B cell (primary cell): ENCODE results near the gene GIT1. TPM values are rescaled to one million over a fixed set of nuclear protein-coding genes. Genes with fewer than 3 reads are reported as not detected.

ENCODE experiments used
- ATAC-seq: fragments of 200-7000 bp; cut with Tn5 transposase; one replicate; pipeline ENCODE4 v1.10.0; 2021; ENCODE audit warnings: low read depth, mild to moderate bottlenecking, moderate number of reproducible peaks, moderate library complexity
- CTCF ChIA-PET: fragments of 350-600 bp; sonication (Branson Sonifier 250); formaldehyde crosslinking; loops from one replicate; lab custom pipeline; 2021; ENCODE audit warnings: antibody characterized with exemption, inconsistent platforms; lab: Charles Lee
- POLR2A ChIA-PET: fragments of 350-600 bp; sonication (Branson Sonifier 250); formaldehyde crosslinking; loops from one replicate; lab custom pipeline; 2021; ENCODE audit warnings: antibody characterized with exemption; lab: Charles Lee
- DNase-seq: peaks from one replicate; pipeline ENCODE4 v3.0.0; 2013
- H2AFZ ChIP-seq: 2 replicates; pipeline ENCODE4 v1.6.1; 2012; ENCODE audit warnings: mild to moderate bottlenecking, low read depth, low read length; ENCODE audit not compliant: insufficient read depth, poor library complexity, severe bottlenecking
- H3K27ac ChIP-seq, 2 donors: 1 replicate in 1 of 2; 2 replicates in 1 of 2; pipeline ENCODE4 v1.5.1; 2012 to 2013; ENCODE audit warnings: low read length in 2 of 2, mild to moderate bottlenecking in 2 of 2, moderate library complexity in 1 of 2
- H3K27me3 ChIP-seq, 4 experiments: fragments of 200-600 bp in 1 of 4; sonication (generic) in 1 of 4; replicated peaks in 1 of 4; 1 replicate in 2 of 4; 2 replicates in 2 of 4; pipeline versions ENCODE4 v1.6.1 to v1.7.0; 2013 to 2016; ENCODE audit warnings: low read length in 3 of 4, mild to moderate bottlenecking in 2 of 4, mixed read lengths in 1 of 4, moderate library complexity in 1 of 4; ENCODE audit not compliant: insufficient read depth in 4 of 4, control insufficient read depth in 3 of 4; ENCODE audit errors: control extremely low read depth in 1 of 4
- H3K36me3 ChIP-seq, 2 experiments: replicated peaks in 1 of 2; 1 replicate in 1 of 2; 2 replicates in 1 of 2; pipeline versions ENCODE4 v1.6.1 to v1.7.1; 2013; ENCODE audit warnings: low read length in 1 of 2; ENCODE audit not compliant: insufficient read depth in 2 of 2, control insufficient read depth in 1 of 2; ENCODE audit errors: control extremely low read depth in 1 of 2, extremely low read depth in 1 of 2
- H3K4me1 ChIP-seq, 2 donors: fragments of 200-600 bp in 1 of 2; sonication (generic) in 1 of 2; 1 replicate in 1 of 2; 2 replicates in 1 of 2; pipeline versions ENCODE4 v1.5.1 to v1.6.1; 2013 to 2017; ENCODE audit warnings: low read length in 2 of 2; ENCODE audit not compliant: control insufficient read depth in 2 of 2, insufficient read depth in 2 of 2
- H3K4me2 ChIP-seq: replicated peaks from 2 replicates; pipeline ENCODE3; 2012; ENCODE audit warnings: mild to moderate bottlenecking, low read depth, low read length; ENCODE audit not compliant: poor library complexity, severe bottlenecking
- H3K4me3 ChIP-seq, 5 experiments: fragments of 200-600 bp in 1 of 5; sonication (generic) in 1 of 5; 1 replicate in 3 of 5; 2 replicates in 2 of 5; pipeline versions ENCODE4 v1.5.1 to v1.7.0; 2011 to 2016; ENCODE audit warnings: low read length in 4 of 5, mild to moderate bottlenecking in 4 of 5, low read depth in 2 of 5, control low read depth in 1 of 5, moderate library complexity in 1 of 5; ENCODE audit not compliant: insufficient read depth in 1 of 5; ENCODE audit errors: control extremely low read depth in 1 of 5, extremely low read depth in 1 of 5
- H3K79me2 ChIP-seq: fragments of 200-600 bp; sonication (generic); one replicate; pipeline ENCODE4 v1.6.0; 2016; ENCODE audit warnings: low read length; ENCODE audit not compliant: control insufficient read depth, insufficient read depth
- H3K9ac ChIP-seq: fragments of 200-600 bp; sonication (generic); 2 replicates; pipeline ENCODE4 v1.6.1; 2017; ENCODE audit warnings: mild to moderate bottlenecking, low read length, moderate library complexity
- H3K9me3 ChIP-seq, 3 donors: one replicate each; pipeline versions ENCODE4 v1.6.1 to v1.7.1; 2013; ENCODE audit warnings: low read length in 2 of 3; ENCODE audit not compliant: control insufficient read depth in 2 of 3, insufficient read depth in 1 of 3; ENCODE audit errors: control extremely low read depth in 1 of 3
- H4K20me1 ChIP-seq: 2 replicates; pipeline ENCODE4 v1.6.0; 2012; ENCODE audit warnings: mild to moderate bottlenecking, low read length; ENCODE audit not compliant: insufficient read depth, control insufficient read depth, poor library complexity, severe bottlenecking
- H3K27ac Mint-ChIP-seq: one replicate; pipeline ENCODE4 v1.8.0; 2021; ENCODE audit warnings: mixed read lengths
- H3K27me3 Mint-ChIP-seq: one replicate; pipeline ENCODE4 v1.8.0; 2021; ENCODE audit warnings: mixed read lengths
- H3K4me1 Mint-ChIP-seq: one replicate; pipeline ENCODE4 v1.8.0; 2021; ENCODE audit warnings: mixed read lengths
- H3K4me3 Mint-ChIP-seq: one replicate; pipeline ENCODE4 v1.8.0; 2021; ENCODE audit warnings: mixed read lengths
- H3K9me3 Mint-ChIP-seq: one replicate; pipeline ENCODE4 v1.8.0; 2022; ENCODE audit warnings: mixed read lengths; ENCODE audit not compliant: insufficient read depth
- EZH2 ChIP-seq: IDR thresholded peaks from 2 replicates; pipeline ENCODE4 v1.6.1; 2012; ENCODE audit warnings: borderline replicate concordance, low read depth, mild to moderate bottlenecking, moderate library complexity, low read length; ENCODE audit not compliant: insufficient read depth, poor library complexity, severe bottlenecking
- WGBS: methylation state at CpG from one replicate; pipeline ENCODE4 v1.1.5; 2013; ENCODE audit warnings: missing lambda C conversion rate; ENCODE audit not compliant: insufficient coverage; 5-methylcytosine and 5-hydroxymethylcytosine counted together
- intact Hi-C: fragments of 100-400 bp; cut with micrococcal nuclease; formaldehyde crosslinking; loops from one replicate; pipeline ENCODE4 v1.10.0; 2022
- polyA plus RNA-seq: library from polyadenylated mRNA; depleted of rRNA; stranded (reverse); fragments of >200 nt; gene quantifications from 2 replicates; pipeline ENCODE4 v1.2.3, GENCODE V29; 2012
- total RNA-seq, 2 donors: library from RNA; stranded (reverse); fragments of 120-200 nt in 1 of 2; gene quantifications; 1 replicate in 1 of 2; 2 replicates in 1 of 2; pipeline versions ENCODE4 v1.2.3 to v1.2.4, GENCODE V29; 2013 to 2022
- TF ChIP-seq, protein P1 (sequence below): fragments of 200-600 bp; IDR thresholded peaks from one replicate; pipeline ENCODE4 v1.8.0; 2022; ENCODE audit warnings: antibody characterized with exemption, mild to moderate bottlenecking

The GIT1 gene
- total and polyA plus RNA-seq, 2 donors (not counting 1 experiment from before 2014, with no cell fraction given) = 49.3 to 61.9 TPM

DNA sequence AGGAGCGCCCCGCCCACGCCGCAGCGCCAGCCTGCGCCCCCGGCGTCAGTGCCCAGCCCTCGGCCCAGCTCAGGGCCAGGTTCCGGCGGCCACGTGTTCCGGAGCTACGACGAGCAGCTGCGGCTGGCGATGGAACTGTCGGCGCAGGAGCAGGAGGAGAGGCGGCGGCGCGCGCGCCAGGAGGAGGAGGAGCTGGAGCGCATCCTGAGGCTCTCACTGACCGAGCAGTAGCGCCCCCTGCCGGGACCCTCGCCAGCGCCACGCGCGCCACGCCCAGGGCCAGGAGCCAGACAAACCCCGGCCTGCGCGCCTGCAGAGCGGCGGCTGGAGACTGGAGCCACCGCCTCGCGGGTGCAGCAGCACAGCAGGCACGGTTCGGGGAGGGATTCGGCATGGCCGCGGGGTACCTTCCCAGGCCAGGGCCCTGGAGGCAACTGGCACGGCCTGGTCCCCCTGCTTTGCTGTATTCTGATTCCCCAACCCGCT lies 23.9 kb upstream of the GIT1 start:
- 1% methylated on average over 50 of the region's 50 CpGs for WGBS
- H3K4me3 Mint-ChIP-seq = peak overlapping the region; percentile 71
- POLR2A ChIA-PET = interaction anchor here (0.7 to 1.1 kb wide), 2 partner anchors 9 to 22 kb away, joined by 5 to 9 read pairs; no protein-coding TSS in a partner anchor
- H3K27ac Mint-ChIP-seq = no peak overlapping the region
- Histone ChIP-seq H3K9ac (peak overlapping the region; percentile 57), H3K79me2 (peaks cover 4% of the 10 kb centered on the region), H3K27ac (no peak overlapping the region), H3K4me1 (peaks cover 50 to 54% of the 10 kb centered on the region in 2 donors), H3K4me2 (peak overlapping the region; percentile 100), H3K9me3 (no peaks in the 10 kb centered on the region), H2AFZ (peak overlapping the region; percentile 73), H4K20me1 (peaks cover 38% of the 10 kb centered on the region), H3K27me3 (peaks cover 0 to 37% (median 12%) of the 10 kb centered on the region in 4 experiments), H3K36me3 (no peaks in the 10 kb centered on the region), H3K4me3 (peak overlapping the region in 3 of 5 experiments; percentile 27 to 51 (median 44))
- H3K4me1 Mint-ChIP-seq = peaks cover 39% of the 10 kb centered on the region
- DNase-seq = peak; percentile 90
- peak; percentile 36 for ATAC-seq
- no peak for TF ChIP-seq EZH2
- TF ChIP-seq, protein P1, sequence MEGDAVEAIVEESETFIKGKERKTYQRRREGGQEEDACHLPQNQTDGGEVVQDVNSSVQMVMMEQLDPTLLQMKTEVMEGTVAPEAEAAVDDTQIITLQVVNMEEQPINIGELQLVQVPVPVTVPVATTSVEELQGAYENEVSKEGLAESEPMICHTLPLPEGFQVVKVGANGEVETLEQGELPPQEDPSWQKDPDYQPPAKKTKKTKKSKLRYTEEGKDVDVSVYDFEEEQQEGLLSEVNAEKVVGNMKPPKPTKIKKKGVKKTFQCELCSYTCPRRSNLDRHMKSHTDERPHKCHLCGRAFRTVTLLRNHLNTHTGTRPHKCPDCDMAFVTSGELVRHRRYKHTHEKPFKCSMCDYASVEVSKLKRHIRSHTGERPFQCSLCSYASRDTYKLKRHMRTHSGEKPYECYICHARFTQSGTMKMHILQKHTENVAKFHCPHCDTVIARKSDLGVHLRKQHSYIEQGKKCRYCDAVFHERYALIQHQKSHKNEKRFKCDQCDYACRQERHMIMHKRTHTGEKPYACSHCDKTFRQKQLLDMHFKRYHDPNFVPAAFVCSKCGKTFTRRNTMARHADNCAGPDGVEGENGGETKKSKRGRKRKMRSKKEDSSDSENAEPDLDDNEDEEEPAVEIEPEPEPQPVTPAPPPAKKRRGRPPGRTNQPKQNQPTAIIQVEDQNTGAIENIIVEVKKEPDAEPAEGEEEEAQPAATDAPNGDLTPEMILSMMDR = peak; percentile 93
- intact Hi-C loops = loop anchor here (1.0 to 10.0 kb wide), 5 partner anchors 9 to 319 kb away; partner anchors contain the start of genes CORO6 and NUFIP2
- no peaks in the 10 kb centered on the region for H3K9me3 Mint-ChIP-seq
- CTCF ChIA-PET = interaction anchor here (0.6 to 15.4 kb wide), 13 partner anchors 9 to 449 kb away, joined by 3 to 336 read pairs (median 3); partner anchors contain the start of genes ABHD15, ANKRD13B, CORO6 and GIT1
- peaks cover 5% of the 10 kb centered on the region for H3K27me3 Mint-ChIP-seq
